ENCODE measurements around the gene PCIF1.
A peak's percentile ranks its signal among the peaks of the same experiment; 100 is the strongest.

Gene PCIF1

DNA sequence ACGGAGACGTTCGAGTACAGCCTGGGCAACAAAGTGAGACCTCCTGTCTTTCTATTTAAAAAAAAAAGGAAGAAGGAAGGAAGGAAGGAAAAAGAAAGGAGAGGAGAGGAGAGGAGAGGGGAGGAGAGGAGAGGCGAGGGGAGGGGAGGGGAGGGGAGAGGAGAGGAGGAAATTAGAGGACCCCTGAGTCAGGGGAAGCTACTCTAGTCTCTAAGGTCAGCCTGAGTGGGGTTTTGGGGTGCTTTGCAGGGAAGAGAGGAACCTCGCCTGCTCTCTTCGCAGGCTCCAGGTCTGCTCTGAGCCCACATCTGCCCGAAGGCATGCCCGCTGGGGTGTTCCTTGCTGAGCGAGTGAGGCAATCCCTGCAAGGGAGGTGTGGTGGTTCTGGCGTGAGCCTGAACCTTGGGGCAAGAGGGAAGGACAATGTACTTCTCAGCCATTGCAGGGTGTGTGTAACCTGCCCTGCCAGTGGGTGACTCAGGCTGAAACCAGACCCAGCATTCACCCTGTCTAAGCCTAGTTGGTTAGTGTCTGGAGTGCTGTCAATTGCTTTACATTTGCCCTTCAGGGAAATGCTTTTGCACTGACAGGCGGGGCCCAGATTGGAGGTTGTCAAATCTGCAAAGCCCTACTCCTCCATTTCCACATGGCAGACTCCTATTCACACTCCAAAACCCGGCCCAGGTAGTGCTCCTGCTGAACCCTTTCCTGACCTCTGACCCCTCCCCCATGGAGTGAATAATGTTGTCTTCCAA lies 58.9 kb downstream of the PCIF1 start (continued):
- TF ChIP-seq, protein P1, sequence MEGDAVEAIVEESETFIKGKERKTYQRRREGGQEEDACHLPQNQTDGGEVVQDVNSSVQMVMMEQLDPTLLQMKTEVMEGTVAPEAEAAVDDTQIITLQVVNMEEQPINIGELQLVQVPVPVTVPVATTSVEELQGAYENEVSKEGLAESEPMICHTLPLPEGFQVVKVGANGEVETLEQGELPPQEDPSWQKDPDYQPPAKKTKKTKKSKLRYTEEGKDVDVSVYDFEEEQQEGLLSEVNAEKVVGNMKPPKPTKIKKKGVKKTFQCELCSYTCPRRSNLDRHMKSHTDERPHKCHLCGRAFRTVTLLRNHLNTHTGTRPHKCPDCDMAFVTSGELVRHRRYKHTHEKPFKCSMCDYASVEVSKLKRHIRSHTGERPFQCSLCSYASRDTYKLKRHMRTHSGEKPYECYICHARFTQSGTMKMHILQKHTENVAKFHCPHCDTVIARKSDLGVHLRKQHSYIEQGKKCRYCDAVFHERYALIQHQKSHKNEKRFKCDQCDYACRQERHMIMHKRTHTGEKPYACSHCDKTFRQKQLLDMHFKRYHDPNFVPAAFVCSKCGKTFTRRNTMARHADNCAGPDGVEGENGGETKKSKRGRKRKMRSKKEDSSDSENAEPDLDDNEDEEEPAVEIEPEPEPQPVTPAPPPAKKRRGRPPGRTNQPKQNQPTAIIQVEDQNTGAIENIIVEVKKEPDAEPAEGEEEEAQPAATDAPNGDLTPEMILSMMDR (tag by site-specific recombination; IDR thresholded peaks at IDR 0.05): no peak
- TF ChIP-seq, protein P2, sequence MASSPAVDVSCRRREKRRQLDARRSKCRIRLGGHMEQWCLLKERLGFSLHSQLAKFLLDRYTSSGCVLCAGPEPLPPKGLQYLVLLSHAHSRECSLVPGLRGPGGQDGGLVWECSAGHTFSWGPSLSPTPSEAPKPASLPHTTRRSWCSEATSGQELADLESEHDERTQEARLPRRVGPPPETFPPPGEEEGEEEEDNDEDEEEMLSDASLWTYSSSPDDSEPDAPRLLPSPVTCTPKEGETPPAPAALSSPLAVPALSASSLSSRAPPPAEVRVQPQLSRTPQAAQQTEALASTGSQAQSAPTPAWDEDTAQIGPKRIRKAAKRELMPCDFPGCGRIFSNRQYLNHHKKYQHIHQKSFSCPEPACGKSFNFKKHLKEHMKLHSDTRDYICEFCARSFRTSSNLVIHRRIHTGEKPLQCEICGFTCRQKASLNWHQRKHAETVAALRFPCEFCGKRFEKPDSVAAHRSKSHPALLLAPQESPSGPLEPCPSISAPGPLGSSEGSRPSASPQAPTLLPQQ (tag by site-specific recombination; IDR thresholded peaks at IDR 0.05): peak; percentile 78
- TF ChIP-seq SP3 (tag by site-specific recombination; IDR thresholded peaks at IDR 0.05) (no peak), HOXC10 (CRISPR knock-in tag; IDR thresholded peaks at IDR 0.05) (no peak), ZNF155 (tag by site-specific recombination; IDR thresholded peaks at IDR 0.05) (no peak), ZIC2 (tag by site-specific recombination; IDR thresholded peaks at IDR 0.05) (0 out of 2 replicates have a peak, but pooled peaks have one; percentile 15), ZFP69B (tag by site-specific recombination; IDR thresholded peaks at IDR 0.05) (0 out of 2 replicates have a peak, but pooled peaks have one; percentile 32), BCL11B (tag by site-specific recombination; IDR thresholded peaks at IDR 0.05; ENCODE audit: low read depth) (no peak), ZNF792 (tag by site-specific recombination; IDR thresholded peaks at IDR 0.05) (no peak), ZFP3 (tag by site-specific recombination; IDR thresholded peaks at IDR 0.05; ENCODE audit: low read depth) (peak; percentile 96), ZNF654 (tag by site-specific recombination; IDR thresholded peaks at IDR 0.05; ENCODE audit: low read depth) (no peak), ZNF629 (tag by site-specific recombination; IDR thresholded peaks at IDR 0.05) (0 out of 2 replicates have a peak, but pooled peaks have one; percentile 34), HOXA7 (CRISPR knock-in tag; IDR thresholded peaks at IDR 0.05; ENCODE audit: borderline replicate concordance) (no peak), GFI1B (tag by site-specific recombination; IDR thresholded peaks at IDR 0.05) (0 out of 2 replicates have a peak, but pooled peaks have one; percentile 8), ZNF350 (tag by site-specific recombination; IDR thresholded peaks at IDR 0.05) (no peak), KLF16 (tag by site-specific recombination; IDR thresholded peaks at IDR 0.05) (0 out of 2 replicates have a peak, but pooled peaks have one; percentile 28), ZNF146 (tag by site-specific recombination; IDR thresholded peaks at IDR 0.05) (no peak)
- TF ChIP-seq, protein P3, sequence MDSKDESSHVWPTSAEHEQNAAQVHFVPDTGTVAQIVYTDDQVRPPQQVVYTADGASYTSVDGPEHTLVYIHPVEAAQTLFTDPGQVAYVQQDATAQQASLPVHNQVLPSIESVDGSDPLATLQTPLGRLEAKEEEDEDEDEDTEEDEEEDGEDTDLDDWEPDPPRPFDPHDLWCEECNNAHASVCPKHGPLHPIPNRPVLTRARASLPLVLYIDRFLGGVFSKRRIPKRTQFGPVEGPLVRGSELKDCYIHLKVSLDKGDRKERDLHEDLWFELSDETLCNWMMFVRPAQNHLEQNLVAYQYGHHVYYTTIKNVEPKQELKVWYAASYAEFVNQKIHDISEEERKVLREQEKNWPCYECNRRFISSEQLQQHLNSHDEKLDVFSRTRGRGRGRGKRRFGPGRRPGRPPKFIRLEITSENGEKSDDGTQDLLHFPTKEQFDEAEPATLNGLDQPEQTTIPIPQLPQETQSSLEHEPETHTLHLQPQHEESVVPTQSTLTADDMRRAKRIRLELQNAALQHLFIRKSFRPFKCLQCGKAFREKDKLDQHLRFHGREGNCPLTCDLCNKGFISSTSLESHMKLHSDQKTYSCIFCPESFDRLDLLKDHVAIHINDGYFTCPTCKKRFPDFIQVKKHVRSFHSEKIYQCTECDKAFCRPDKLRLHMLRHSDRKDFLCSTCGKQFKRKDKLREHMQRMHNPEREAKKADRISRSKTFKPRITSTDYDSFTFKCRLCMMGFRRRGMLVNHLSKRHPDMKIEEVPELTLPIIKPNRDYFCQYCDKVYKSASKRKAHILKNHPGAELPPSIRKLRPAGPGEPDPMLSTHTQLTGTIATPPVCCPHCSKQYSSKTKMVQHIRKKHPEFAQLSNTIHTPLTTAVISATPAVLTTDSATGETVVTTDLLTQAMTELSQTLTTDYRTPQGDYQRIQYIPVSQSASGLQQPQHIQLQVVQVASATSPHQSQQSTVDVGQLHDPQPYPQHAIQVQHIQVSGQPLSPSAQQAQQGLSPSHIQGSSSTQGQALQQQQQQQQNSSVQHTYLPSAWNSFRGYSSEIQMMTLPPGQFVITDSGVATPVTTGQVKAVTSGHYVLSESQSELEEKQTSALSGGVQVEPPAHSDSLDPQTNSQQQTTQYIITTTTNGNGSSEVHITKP (tag by site-specific recombination; IDR thresholded peaks at IDR 0.05): peak; percentile 92
- TF ChIP-seq, protein P4, sequence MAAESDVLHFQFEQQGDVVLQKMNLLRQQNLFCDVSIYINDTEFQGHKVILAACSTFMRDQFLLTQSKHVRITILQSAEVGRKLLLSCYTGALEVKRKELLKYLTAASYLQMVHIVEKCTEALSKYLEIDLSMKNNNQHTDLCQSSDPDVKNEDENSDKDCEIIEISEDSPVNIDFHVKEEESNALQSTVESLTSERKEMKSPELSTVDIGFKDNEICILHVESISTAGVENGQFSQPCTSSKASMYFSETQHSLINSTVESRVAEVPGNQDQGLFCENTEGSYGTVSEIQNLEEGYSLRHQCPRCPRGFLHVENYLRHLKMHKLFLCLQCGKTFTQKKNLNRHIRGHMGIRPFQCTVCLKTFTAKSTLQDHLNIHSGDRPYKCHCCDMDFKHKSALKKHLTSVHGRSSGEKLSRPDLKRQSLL (tag by site-specific recombination; IDR thresholded peaks at IDR 0.05): no peak
- TF ChIP-seq, protein P5, sequence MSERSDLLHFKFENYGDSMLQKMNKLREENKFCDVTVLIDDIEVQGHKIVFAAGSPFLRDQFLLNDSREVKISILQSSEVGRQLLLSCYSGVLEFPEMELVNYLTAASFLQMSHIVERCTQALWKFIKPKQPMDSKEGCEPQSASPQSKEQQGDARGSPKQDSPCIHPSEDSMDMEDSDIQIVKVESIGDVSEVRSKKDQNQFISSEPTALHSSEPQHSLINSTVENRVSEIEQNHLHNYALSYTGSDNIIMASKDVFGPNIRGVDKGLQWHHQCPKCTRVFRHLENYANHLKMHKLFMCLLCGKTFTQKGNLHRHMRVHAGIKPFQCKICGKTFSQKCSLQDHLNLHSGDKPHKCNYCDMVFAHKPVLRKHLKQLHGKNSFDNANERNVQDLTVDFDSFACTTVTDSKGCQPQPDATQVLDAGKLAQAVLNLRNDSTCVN (tag by site-specific recombination; optimal IDR thresholded peaks at IDR 0.05): peak; percentile 11
- TF ChIP-seq, protein P6, sequence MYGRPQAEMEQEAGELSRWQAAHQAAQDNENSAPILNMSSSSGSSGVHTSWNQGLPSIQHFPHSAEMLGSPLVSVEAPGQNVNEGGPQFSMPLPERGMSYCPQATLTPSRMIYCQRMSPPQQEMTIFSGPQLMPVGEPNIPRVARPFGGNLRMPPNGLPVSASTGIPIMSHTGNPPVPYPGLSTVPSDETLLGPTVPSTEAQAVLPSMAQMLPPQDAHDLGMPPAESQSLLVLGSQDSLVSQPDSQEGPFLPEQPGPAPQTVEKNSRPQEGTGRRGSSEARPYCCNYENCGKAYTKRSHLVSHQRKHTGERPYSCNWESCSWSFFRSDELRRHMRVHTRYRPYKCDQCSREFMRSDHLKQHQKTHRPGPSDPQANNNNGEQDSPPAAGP (tag by site-specific recombination; IDR thresholded peaks at IDR 0.05): peak; percentile 90
- TF ChIP-seq, protein P7, sequence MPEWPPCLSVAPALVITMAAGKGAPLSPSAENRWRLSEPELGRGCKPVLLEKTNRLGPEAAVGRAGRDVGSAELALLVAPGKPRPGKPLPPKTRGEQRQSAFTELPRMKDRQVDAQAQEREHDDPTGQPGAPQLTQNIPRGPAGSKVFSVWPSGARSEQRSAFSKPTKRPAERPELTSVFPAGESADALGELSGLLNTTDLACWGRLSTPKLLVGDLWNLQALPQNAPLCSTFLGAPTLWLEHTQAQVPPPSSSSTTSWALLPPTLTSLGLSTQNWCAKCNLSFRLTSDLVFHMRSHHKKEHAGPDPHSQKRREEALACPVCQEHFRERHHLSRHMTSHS (tag by site-specific recombination; IDR thresholded peaks at IDR 0.05): no peak
- TF ChIP-seq, protein P8, sequence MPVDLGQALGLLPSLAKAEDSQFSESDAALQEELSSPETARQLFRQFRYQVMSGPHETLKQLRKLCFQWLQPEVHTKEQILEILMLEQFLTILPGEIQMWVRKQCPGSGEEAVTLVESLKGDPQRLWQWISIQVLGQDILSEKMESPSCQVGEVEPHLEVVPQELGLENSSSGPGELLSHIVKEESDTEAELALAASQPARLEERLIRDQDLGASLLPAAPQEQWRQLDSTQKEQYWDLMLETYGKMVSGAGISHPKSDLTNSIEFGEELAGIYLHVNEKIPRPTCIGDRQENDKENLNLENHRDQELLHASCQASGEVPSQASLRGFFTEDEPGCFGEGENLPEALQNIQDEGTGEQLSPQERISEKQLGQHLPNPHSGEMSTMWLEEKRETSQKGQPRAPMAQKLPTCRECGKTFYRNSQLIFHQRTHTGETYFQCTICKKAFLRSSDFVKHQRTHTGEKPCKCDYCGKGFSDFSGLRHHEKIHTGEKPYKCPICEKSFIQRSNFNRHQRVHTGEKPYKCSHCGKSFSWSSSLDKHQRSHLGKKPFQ (tag by site-specific recombination; IDR thresholded peaks at IDR 0.05): peak; percentile 80

All from HEK293 (cell line).